Measurements from ENCODE around the gene PFDN1. TPM values are rescaled to one million over a fixed set of nuclear protein-coding genes. Genes with fewer than 3 reads are reported as not detected.

Gene PFDN1
- total RNA-seq, 1 donor from 2014 or later = 57.9 TPM

DNA sequence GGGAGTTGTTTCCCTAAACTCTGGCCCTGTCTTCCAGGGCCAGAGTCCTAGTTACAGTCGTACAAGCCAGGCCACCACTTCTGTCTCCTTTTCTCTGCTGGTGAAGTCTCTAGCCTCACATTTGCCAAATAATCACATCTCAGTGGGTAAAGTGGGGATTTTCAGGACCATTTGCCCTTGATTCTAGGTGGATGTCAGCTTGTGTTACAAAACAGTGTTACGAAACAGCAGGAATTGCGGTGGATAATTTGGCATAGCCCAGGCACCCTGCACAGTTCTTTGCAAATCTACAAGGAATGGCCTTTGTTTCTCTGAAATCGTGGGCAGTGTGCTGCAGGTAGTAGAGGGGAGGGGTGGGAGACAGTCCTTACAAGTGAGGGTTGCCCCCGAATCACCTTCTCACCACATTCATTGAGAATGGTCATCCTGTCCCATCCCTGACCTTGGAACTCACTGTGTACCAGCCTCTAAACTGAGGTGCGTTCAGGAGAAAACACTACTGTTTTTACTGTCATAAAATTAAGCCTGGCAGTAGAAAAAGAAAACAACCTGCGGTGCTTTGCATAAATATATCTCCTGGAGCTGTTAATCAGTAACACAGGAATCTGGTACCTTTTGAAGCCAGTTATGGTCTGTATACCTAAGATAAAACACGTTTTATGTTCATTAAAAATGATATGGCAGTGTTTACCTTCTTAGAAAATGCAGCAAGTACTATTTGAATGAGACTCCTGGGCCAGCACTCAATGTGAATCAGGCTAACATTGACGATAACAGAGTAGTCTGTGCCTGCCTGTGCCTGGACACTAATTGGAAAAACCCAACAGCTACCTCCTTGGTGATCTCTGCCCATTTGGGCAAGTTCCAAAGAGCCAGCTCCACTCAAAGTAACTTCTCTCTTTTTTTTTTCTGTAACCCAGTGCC is 83.6 kb downstream of the PFDN1 start:
- no peak for DNase-seq (ENCODE audit: extremely low spot score, unreplicated experiment)
- no peak for TF ChIP-seq CTCF (conservative IDR thresholded peaks at IDR 0.05)
- peak overlapping the region; percentile 53 for H3K4me3 Mint-ChIP-seq
- peak overlapping the region; percentile 35 for H3K27ac Mint-ChIP-seq
- no peaks in the 10 kb centered on the region for H3K27me3 Mint-ChIP-seq
- H3K4me1 Mint-ChIP-seq (ENCODE audit: unreplicated experiment) = peaks cover 8% of the 10 kb centered on the region
- no peaks in the 10 kb centered on the region for H3K36me3 Mint-ChIP-seq
- H3K9me3 Mint-ChIP-seq = no peaks in the 10 kb centered on the region

GRCh38 chr5:140217299-140218026 is 85.4 kb downstream of the PFDN1 start:
- H3K27ac Mint-ChIP-seq = no peak overlapping the region
- H3K27me3 Mint-ChIP-seq = no peaks in the 10 kb centered on the region
- no peak for DNase-seq (ENCODE audit: extremely low spot score, unreplicated experiment)
- no peak for TF ChIP-seq CTCF (conservative IDR thresholded peaks at IDR 0.05)
- no peaks in the 10 kb centered on the region for H3K9me3 Mint-ChIP-seq
- H3K4me1 Mint-ChIP-seq (ENCODE audit: unreplicated experiment) = peaks cover 4% of the 10 kb centered on the region
- no peaks in the 10 kb centered on the region for H3K36me3 Mint-ChIP-seq
- no peak overlapping the region for H3K4me3 Mint-ChIP-seq

DNA sequence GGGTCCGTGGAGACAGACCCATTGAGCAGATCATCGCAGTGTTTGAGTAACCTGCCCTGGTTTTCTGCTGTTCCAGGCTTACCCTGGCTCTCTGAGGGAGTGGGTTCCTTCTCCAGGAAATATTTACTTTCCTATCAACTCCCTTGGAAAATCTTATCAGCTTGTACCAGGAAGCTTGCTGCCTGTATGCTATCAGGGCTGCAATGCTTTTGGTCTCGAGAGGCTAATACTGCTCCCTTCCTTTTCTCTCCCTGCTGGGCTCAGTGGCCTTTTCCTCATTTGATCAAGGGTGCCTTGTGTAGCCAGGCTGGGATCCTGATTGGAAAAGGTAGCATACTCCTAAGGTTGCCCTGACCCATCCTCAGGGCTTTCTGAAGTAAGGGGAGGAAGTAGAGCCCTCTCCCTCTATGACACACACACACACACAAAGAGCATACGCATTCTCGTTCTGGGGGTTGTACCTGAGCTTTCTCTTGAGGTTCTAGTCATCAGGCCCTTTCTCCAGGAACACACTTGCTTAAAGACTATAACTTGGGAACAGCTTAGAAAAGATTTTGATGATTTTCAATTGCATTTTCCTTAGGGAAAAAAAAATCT is 86.3 kb downstream of the PFDN1 start:
- Mint-ChIP-seq H3K27me3 (no peaks in the 10 kb centered on the region), H3K4me3 (no peak overlapping the region), H3K4me1 (ENCODE audit: unreplicated experiment) (peaks cover 4% of the 10 kb centered on the region), H3K36me3 (no peaks in the 10 kb centered on the region), H3K9me3 (no peaks in the 10 kb centered on the region), H3K27ac (no peak overlapping the region)
- no peak for TF ChIP-seq CTCF (conservative IDR thresholded peaks at IDR 0.05)
- no peak for DNase-seq (ENCODE audit: extremely low spot score, unreplicated experiment)

GRCh38 chr5:140215276-140215675 is 87.6 kb downstream of the PFDN1 start:
- H3K27me3 Mint-ChIP-seq = no peaks in the 10 kb centered on the region
- no peaks in the 10 kb centered on the region for H3K36me3 Mint-ChIP-seq
- no peak overlapping the region for H3K27ac Mint-ChIP-seq
- H3K4me1 Mint-ChIP-seq (ENCODE audit: unreplicated experiment) = peaks cover under 1% of the 10 kb centered on the region
- no peak for DNase-seq (ENCODE audit: extremely low spot score, unreplicated experiment)
- H3K9me3 Mint-ChIP-seq = no peaks in the 10 kb centered on the region
- no peak for TF ChIP-seq CTCF (conservative IDR thresholded peaks at IDR 0.05)
- no peak overlapping the region for H3K4me3 Mint-ChIP-seq

DNA sequence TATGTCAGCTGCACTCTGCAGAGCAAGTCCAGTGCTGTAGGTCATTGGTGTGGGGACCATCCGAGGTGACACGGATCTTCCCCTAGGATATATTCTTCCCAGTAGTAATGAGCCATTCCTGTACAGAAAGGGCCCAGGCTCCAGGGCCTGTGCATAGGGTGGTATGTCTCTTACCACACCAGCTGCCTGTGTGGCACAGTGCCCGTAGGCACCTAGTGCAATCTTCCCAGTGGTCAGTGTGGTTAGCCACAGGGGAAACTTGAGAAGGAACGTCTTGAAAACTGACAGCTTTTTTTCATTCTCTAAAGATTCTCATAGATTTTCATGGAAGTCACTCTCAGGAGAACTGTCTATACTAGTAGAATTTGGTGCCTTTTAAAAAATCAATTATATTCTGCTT is 88.1 kb downstream of the PFDN1 start:
- Mint-ChIP-seq H3K36me3 (no peaks in the 10 kb centered on the region), H3K9me3 (no peaks in the 10 kb centered on the region), H3K4me3 (no peak overlapping the region), H3K27ac (no peak overlapping the region), H3K4me1 (ENCODE audit: unreplicated experiment) (no peaks in the 10 kb centered on the region), H3K27me3 (no peaks in the 10 kb centered on the region)
- TF ChIP-seq CTCF (conservative IDR thresholded peaks at IDR 0.05) = no peak
- no peak for DNase-seq (ENCODE audit: extremely low spot score, unreplicated experiment)
